Astrocyte of the spinal cord (primary cell): Measurements from ENCODE around the gene UBE2E2.

Experiments used
- DNase-seq: peaks from one replicate; pipeline ENCODE4 v3.0.0; 2011; ENCODE audit warnings: low read depth, low spot score
- H3K4me3 ChIP-seq: 2 replicates; pipeline ENCODE4 v1.5.1; 2011; ENCODE audit warnings: low read depth, mild to moderate bottlenecking, low read length, moderate library complexity
- in situ Hi-C: cut with HindIII; loops from 2 replicates; pipeline ENCODE4 v1.10.0; 2017; ENCODE audit warnings: low sequenced_read_pairs
- TF ChIP-seq, protein P1 (sequence below): IDR thresholded peaks from 2 replicates; pipeline ENCODE4 v1.5.1; 2012; ENCODE audit warnings: low read depth, mild to moderate bottlenecking, low read length, inconsistent platforms

UBE2E2 gene

DNA sequence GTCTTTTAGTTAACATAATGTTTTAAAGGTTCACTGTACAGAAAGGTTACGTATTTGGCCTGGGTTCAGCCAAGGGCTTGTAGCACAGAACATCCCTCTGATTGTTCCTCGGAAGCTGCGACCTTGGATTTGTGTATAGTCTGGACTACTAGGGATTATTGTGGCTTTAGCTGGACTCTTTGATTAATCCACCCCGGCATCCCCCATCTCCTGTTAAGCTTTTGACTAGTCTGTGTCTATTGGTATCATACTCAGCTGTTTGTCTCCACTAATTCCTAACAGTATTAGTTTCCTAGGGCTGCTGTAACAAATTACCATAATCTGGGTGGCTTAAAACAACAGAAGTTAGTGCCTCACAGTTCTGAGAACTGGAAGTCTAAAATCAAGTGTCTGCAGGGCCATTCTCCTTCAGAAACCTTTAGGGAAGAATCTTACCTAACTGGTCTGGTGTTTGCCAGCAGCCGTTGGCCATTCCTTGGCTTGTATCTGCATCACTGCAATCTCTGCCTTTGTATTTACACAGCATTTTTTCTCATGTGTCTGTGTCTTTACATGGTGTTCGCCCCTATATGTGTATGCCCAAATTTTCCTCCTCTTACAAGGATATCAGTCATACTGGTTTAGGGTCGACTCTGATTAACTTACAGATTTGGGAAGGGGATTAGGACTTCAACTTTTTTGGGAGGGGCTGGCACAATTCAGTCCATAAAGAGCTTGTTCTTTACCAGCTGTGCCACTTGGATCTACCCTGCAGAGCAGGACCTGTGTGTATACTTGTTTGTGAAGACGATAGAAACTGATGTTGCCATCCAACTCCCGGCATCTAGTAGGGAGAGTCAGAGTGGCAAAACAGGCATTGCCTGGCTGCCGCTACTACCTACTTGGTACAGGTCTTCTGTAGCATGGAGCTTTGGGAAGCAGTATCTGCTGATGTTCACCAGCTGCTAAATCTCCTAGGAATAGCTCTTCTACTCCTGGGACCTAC lies 117.8 kb downstream of the UBE2E2 start:
- no peak overlapping the region for H3K4me3 ChIP-seq
- TF ChIP-seq, protein P1, sequence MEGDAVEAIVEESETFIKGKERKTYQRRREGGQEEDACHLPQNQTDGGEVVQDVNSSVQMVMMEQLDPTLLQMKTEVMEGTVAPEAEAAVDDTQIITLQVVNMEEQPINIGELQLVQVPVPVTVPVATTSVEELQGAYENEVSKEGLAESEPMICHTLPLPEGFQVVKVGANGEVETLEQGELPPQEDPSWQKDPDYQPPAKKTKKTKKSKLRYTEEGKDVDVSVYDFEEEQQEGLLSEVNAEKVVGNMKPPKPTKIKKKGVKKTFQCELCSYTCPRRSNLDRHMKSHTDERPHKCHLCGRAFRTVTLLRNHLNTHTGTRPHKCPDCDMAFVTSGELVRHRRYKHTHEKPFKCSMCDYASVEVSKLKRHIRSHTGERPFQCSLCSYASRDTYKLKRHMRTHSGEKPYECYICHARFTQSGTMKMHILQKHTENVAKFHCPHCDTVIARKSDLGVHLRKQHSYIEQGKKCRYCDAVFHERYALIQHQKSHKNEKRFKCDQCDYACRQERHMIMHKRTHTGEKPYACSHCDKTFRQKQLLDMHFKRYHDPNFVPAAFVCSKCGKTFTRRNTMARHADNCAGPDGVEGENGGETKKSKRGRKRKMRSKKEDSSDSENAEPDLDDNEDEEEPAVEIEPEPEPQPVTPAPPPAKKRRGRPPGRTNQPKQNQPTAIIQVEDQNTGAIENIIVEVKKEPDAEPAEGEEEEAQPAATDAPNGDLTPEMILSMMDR = no peak
- in situ Hi-C loops = no loop called here
- no peak for DNase-seq

DNA sequence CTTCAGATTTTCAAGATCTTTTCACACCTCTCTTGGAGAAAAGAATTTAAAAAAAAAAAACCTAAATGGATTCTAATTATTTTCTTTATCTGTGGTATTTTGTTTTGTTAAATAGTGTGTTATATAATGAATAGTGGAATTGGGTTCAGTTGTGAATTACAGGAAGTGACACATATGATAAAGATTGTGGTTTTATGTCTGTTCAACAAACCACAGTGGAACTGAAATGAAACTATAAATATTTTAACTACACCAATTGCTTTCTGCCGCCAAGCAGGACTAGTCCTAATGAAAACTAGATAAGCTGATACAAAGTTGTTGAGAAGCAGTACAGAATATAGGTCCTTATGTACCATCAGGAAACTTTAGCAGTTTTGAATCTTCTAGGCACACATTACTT lies 121.6 kb downstream of the UBE2E2 start:
- in situ Hi-C loops = no loop called here
- TF ChIP-seq, protein P1 = no peak
- no peak overlapping the region for H3K4me3 ChIP-seq
- DNase-seq = peak; percentile 67

DNA sequence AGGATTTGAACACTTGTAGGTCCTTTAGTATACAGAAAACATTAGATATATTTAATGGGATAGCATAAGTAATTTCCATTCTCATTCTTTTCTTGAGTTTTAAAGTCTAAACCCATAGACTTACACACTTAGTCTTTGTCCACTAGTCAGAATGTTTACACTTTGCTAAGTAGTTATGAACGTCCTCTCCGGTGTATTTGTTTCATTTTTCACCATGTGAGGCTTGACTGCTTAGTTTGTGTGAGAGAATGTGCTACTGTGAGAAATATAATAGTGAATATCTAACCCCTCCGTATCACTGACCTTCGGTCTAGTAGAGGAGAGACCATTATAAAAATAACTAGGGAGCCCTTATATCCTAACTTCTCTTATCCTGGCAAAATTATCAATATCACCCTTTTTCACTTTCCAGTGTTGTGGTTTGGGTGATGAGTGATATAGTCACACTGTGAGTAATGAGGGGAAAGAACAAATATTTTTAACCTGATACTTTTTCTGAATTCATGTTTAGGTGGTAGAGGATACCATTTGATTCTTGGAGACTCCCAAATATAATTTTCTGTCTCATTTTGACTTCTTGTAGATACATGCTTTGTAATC lies 122.4 kb downstream of the UBE2E2 start:
- in situ Hi-C loops = no loop called here
- TF ChIP-seq, protein P1 = no peak
- DNase-seq = peak; percentile 12
- no peak overlapping the region for H3K4me3 ChIP-seq

DNA sequence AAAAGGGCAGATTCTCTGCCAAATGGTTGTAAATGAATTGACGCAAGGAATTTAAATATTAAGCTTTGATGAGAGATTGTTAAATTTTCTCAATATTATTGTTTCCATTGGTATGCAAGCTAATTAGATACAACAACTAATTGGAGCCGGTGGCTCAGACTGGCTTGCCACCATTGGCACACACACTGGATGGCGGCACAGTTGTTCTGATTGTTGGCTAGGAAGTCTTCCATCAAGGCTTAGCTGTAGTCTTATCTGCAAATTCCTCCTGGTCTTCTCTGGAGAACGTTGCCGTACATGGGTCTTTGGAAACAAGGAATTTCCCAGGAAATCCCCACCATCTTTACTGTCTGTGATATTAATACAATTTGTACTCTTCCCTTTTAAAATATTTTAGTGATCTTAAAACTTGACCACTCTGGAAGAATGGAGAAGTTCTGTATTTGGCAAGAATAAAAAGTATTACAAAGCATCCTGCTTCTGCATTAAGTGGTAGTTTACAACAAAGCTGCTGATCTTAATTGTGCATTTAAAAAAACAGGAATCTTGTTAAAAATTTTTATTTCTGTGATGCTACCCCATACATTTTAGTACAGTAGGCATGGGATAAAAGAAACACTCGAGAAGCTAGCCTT lies 126.5 kb downstream of the UBE2E2 start:
- DNase-seq = no peak
- TF ChIP-seq, protein P1 = no peak
- no peak overlapping the region for H3K4me3 ChIP-seq
- in situ Hi-C loops = no loop called here

DNA sequence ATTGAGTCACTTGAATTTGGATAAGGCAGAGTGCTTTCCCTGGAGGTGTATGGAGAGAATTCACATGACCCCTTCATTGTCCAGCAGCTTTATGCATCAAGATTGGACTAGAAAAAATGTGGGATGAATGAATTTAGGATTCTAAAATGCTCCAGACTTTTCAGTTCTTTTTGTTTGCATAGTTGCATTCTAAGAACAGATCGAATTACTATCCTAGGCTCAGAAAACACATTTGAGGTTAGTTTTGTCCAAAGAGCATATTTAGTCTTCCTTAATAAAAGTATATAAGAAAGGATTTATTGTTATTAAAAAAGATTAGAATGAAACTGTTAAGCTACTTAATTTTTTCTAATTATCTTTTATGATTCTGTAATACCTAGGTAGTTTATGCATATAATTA lies 127.4 kb downstream of the UBE2E2 start:
- H3K4me3 ChIP-seq = no peak overlapping the region
- in situ Hi-C loops = no loop called here
- no peak for DNase-seq
- TF ChIP-seq, protein P1 = no peak

DNA sequence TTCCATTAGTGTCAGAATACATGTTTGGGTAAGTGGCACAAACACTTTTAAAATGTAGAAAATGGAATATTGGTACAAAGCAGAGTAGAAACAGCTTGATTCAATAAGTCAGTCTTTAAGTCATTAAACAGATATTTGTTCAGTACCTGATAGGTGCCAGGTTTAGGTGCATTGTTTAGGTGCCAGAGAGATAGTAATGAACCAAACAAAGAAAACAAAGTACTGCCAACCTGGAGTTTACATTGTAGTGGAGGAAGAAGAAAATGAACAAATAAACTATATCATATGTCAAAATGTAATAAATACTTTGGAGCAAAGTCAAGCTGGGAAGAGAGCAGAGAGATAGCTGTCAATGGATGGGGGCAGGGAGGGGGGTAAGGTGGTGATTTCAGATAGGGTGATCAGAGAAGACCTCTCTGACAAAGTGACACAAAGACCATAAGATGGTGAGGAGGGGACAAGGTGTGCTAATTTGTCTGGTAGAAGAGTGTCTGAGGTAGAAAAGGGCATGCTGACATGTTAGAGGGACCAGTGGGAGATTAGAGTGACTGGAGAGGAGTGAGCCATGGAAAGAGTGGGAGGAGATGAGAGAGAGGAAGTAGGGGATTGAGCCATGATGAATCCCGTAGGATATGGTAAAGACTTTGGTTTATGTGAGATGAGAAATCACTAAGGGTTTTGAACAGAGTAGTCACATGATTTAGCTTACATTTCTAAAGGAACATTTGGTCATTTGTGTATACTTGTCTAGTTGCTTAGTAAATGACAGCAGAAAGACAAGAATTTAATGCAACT lies 128.2 kb downstream of the UBE2E2 start:
- in situ Hi-C loops = no loop called here
- no peak for DNase-seq
- H3K4me3 ChIP-seq = no peak overlapping the region
- TF ChIP-seq, protein P1 = no peak
